H9 (cell line): Measurements from ENCODE around the gene NFILZ. TPM values are rescaled to one million over a fixed set of nuclear protein-coding genes. Genes with fewer than 3 reads are reported as not detected.

Experiments used
- DNase-seq: peaks from one replicate; pipeline ENCODE4 v3.0.0-alpha.2; 2017
- H2AFZ ChIP-seq: one replicate; pipeline ENCODE4 v1.6.1; 2013; ENCODE audit warnings: mild to moderate bottlenecking, low read length, control low read depth, moderate library complexity
- H2AK5ac ChIP-seq: 2 replicates; pipeline ENCODE4 v1.6.1; 2013; ENCODE audit warnings: low read length, control low read depth, mixed read lengths; ENCODE audit not compliant: insufficient read length
- H2BK120ac ChIP-seq: one replicate; pipeline ENCODE4 v1.6.1; 2013; ENCODE audit warnings: low read depth, mild to moderate bottlenecking, low read length, control low read depth, inconsistent platforms; ENCODE audit not compliant: poor library complexity, severe bottlenecking
- H2BK12ac ChIP-seq: 2 replicates; pipeline ENCODE4 v1.6.1; 2013; ENCODE audit warnings: low read length, control low read depth, mixed read lengths, low read depth; ENCODE audit not compliant: insufficient read length
- H2BK15ac ChIP-seq: 2 replicates; pipeline ENCODE4 v1.6.1; 2013; ENCODE audit warnings: low read depth, low read length, control low read depth
- H2BK20ac ChIP-seq: one replicate; pipeline ENCODE4 v1.6.1; 2013; ENCODE audit warnings: low read depth, mild to moderate bottlenecking, low read length, control low read depth, inconsistent platforms; ENCODE audit not compliant: poor library complexity, severe bottlenecking
- H2BK5ac ChIP-seq: 2 replicates; pipeline ENCODE4 v1.6.1; 2013; ENCODE audit warnings: low read length, control low read depth, mixed read lengths; ENCODE audit not compliant: insufficient read length
- H3K14ac ChIP-seq: 2 replicates; pipeline ENCODE4 v1.6.1; 2013; ENCODE audit warnings: low read length, control low read depth; ENCODE audit not compliant: insufficient read depth
- H3K18ac ChIP-seq: 2 replicates; pipeline ENCODE4 v1.6.1; 2013; ENCODE audit warnings: low read depth, mild to moderate bottlenecking, mixed read lengths, low read length, control low read depth; ENCODE audit not compliant: insufficient read length
- H3K23ac ChIP-seq: 2 replicates; pipeline ENCODE4 v1.6.1; 2013; ENCODE audit warnings: low read length, control low read depth, mixed read lengths, low read depth; ENCODE audit not compliant: insufficient read length
- H3K23me2 ChIP-seq: 2 replicates; pipeline ENCODE4 v1.6.1; 2013; ENCODE audit warnings: low read depth, mild to moderate bottlenecking, mixed read lengths, low read length, control low read depth; ENCODE audit not compliant: insufficient read length, poor library complexity, severe bottlenecking
- H3K27ac ChIP-seq: 2 replicates; pipeline ENCODE4 v1.5.1; 2013; ENCODE audit warnings: low read length, control low read depth, mixed read lengths, low read depth; ENCODE audit not compliant: insufficient read length
- H3K27me3 ChIP-seq: 2 replicates; pipeline ENCODE4 v1.6.1; 2013; ENCODE audit warnings: low read length, control low read depth, inconsistent platforms; ENCODE audit not compliant: insufficient read depth
- H3K4ac ChIP-seq: 2 replicates; pipeline ENCODE4 v1.6.1; 2013; ENCODE audit warnings: low read depth, mild to moderate bottlenecking, control low read depth, inconsistent platforms, low read length, moderate library complexity
- H3K4me1 ChIP-seq: 2 replicates; pipeline ENCODE4 v1.6.1; 2013; ENCODE audit warnings: low read length, control low read depth, inconsistent platforms; ENCODE audit not compliant: insufficient read depth
- H3K4me2 ChIP-seq: 2 replicates; pipeline ENCODE4 v1.6.1; 2013; ENCODE audit warnings: low read length, control low read depth, mixed read lengths; ENCODE audit not compliant: insufficient read length, insufficient read depth
- H3K56ac ChIP-seq: 2 replicates; pipeline ENCODE4 v1.6.1; 2013; ENCODE audit warnings: low read depth, mild to moderate bottlenecking, mixed read lengths, low read length, control low read depth; ENCODE audit not compliant: insufficient read length
- H3K79me1 ChIP-seq: 2 replicates; pipeline ENCODE4 v1.6.1; 2013; ENCODE audit warnings: low read depth, mild to moderate bottlenecking, moderate library complexity, low read length, control low read depth, inconsistent platforms; ENCODE audit not compliant: insufficient read depth, poor library complexity, severe bottlenecking
- H3K79me2 ChIP-seq: 2 replicates; pipeline ENCODE4 v1.6.1; 2013; ENCODE audit warnings: low read length, control low read depth, inconsistent platforms; ENCODE audit not compliant: insufficient read depth
- H3K9ac ChIP-seq: 2 replicates; pipeline ENCODE4 v1.6.1; 2013; ENCODE audit warnings: low read length, control low read depth, mixed read lengths; ENCODE audit not compliant: insufficient read length; ENCODE audit errors: extremely low read depth
- H3K9me3 ChIP-seq: one replicate; pipeline ENCODE4 v1.6.1; 2013; ENCODE audit warnings: low read depth, low read length, inconsistent platforms; ENCODE audit not compliant: control insufficient read depth
- H3T11ph ChIP-seq: one replicate; pipeline ENCODE4 v1.6.1; 2013; ENCODE audit warnings: mild to moderate bottlenecking, low read length, control low read depth, inconsistent platforms
- H4K20me1 ChIP-seq: one replicate; pipeline ENCODE4 v1.6.1; 2013; ENCODE audit not compliant: control insufficient read depth, insufficient read length, insufficient read depth
- H4K5ac ChIP-seq: 2 replicates; pipeline ENCODE4 v1.6.1; 2013; ENCODE audit warnings: low read depth, mild to moderate bottlenecking, mixed read lengths, low read length, control low read depth; ENCODE audit not compliant: insufficient read length
- H4K8ac ChIP-seq: replicated peaks from 2 replicates; pipeline ENCODE4 v1.6.1; 2013; ENCODE audit warnings: low read length, control low read depth, mixed read lengths, low read depth; ENCODE audit not compliant: insufficient read length
- H4K91ac ChIP-seq: 2 replicates; pipeline ENCODE4 v1.6.1; 2013; ENCODE audit warnings: low read depth, mild to moderate bottlenecking, moderate library complexity, mixed read lengths, low read length, control low read depth; ENCODE audit not compliant: insufficient read length
- H3K27ac Mint-ChIP-seq, 3 experiments: 2 replicates in 2 of 3; 3 replicates in 1 of 3; pipeline ENCODE4 v1.8.0; 2020 to 2021; ENCODE audit warnings: mixed read lengths in 3 of 3, mild to moderate bottlenecking in 1 of 3, moderate library complexity in 1 of 3
- H3K27me3 Mint-ChIP-seq: 2 replicates; pipeline ENCODE4 v1.8.0; 2021; ENCODE audit warnings: low read depth, mild to moderate bottlenecking, moderate library complexity, mixed read lengths
- H3K36me3 Mint-ChIP-seq, 3 experiments: 2 replicates in 2 of 3; 3 replicates in 1 of 3; pipeline ENCODE4 v1.8.0; 2020 to 2021; ENCODE audit warnings: low read depth in 3 of 3, mixed read lengths in 3 of 3; ENCODE audit not compliant: insufficient read depth in 1 of 3
- H3K4me1 Mint-ChIP-seq, 2 experiments: 2 replicates each; pipeline ENCODE4 v1.8.0; 2020; ENCODE audit warnings: mixed read lengths in 2 of 2
- H3K4me3 Mint-ChIP-seq, 2 experiments: 2 replicates in 1 of 2; 3 replicates in 1 of 2; pipeline ENCODE4 v1.8.0; 2020 to 2021; ENCODE audit warnings: mild to moderate bottlenecking in 2 of 2, mixed read lengths in 2 of 2, moderate library complexity in 1 of 2
- H3K9me3 Mint-ChIP-seq, 2 experiments: 2 replicates in 1 of 2; 3 replicates in 1 of 2; pipeline ENCODE4 v1.8.0; 2020; ENCODE audit warnings: mild to moderate bottlenecking in 2 of 2, mixed read lengths in 2 of 2, moderate library complexity in 1 of 2
- WGBS: extraction: QIAGEN DNeasy Blood & Tissue Kit; methylation state at CpG from one replicate; pipeline ENCODE4 v1.1.7; 2013; ENCODE audit warnings: missing lambda C conversion rate, low lambda C conversion rate, mixed read lengths; ENCODE audit not compliant: insufficient read length; ENCODE audit errors: extremely low coverage; 5-methylcytosine and 5-hydroxymethylcytosine counted together
- total RNA-seq: library from RNA; stranded (reverse); gene quantifications from 2 replicates; pipeline ENCODE4 v1.2.1, GENCODE V29; 2021
- TF ChIP-seq, protein P1 (sequence below): fragments of 200-600 bp; sonication (generic); conservative IDR thresholded peaks from 3 replicates; pipeline ENCODE4 v1.8.0; 2021; ENCODE audit warnings: antibody characterized with exemption, mild to moderate bottlenecking

Gene NFILZ
- total RNA-seq, 1 experiment from 2014 or later = not detected

DNA sequence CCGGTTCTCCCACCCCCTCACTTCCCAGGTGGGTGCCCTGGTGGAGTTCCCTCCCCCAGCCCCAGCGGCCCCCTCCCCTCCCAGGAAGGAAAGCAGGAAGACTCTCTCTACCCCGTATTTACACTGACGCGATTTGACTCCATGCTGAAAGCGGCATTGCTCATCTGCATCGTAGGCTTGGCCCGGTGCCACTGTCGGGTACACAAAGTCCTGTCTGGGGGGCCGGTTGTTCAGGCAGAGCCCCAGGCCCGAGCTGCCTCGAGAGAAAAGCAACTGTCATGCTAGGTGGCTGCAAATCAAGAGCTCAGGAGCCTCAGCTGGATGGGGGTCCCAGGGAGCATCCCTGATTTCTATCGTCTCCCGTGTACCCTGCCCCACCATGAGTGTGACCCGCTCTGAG is 34.8 kb upstream of the NFILZ start:
- Histone ChIP-seq H4K20me1 (no peaks in the 10 kb centered on the region), H4K91ac (no peak overlapping the region), H3K9ac (no peak overlapping the region), H3K9me3 (no peaks in the 10 kb centered on the region), H3K23ac (no peak overlapping the region), H3K4me1 (no peaks in the 10 kb centered on the region), H3K23me2 (peaks cover 6% of the 10 kb centered on the region), H3K27me3 (no peaks in the 10 kb centered on the region; the same call in 1 of the 2 replicates), H3K18ac (no peak overlapping the region), H2BK15ac (no peak overlapping the region), H4K5ac (no peak overlapping the region), H3K79me1 (no peaks in the 10 kb centered on the region), H3K79me2 (no peaks in the 10 kb centered on the region), H3T11ph (no peak overlapping the region), H2AK5ac (no peak overlapping the region), H3K56ac (no peak overlapping the region), H3K14ac (no peak overlapping the region), H2BK120ac (no peak overlapping the region), H3K27ac (no peak overlapping the region), H3K4ac (no peak overlapping the region), H2BK20ac (no peak overlapping the region), H2BK12ac (no peak overlapping the region), H2BK5ac (no peak overlapping the region), H3K4me2 (no peak overlapping the region), H4K8ac (no peak overlapping the region), H2AFZ (no peak overlapping the region)
- H3K27ac Mint-ChIP-seq = no peak overlapping the region; a peak in 1 of 7 replicates
- peaks cover 19% of the 10 kb centered on the region for H3K27me3 Mint-ChIP-seq
- no peak for DNase-seq
- peaks cover 5 to 13% of the 10 kb centered on the region in 2 experiments for H3K4me1 Mint-ChIP-seq
- WGBS = no CpG with 5 or more reads among the region's 15 CpGs
- H3K36me3 Mint-ChIP-seq = peaks cover 0 to 29% (median 25%) of the 10 kb centered on the region in 3 experiments; a peak in 6 of 7 replicates
- TF ChIP-seq, protein P1, sequence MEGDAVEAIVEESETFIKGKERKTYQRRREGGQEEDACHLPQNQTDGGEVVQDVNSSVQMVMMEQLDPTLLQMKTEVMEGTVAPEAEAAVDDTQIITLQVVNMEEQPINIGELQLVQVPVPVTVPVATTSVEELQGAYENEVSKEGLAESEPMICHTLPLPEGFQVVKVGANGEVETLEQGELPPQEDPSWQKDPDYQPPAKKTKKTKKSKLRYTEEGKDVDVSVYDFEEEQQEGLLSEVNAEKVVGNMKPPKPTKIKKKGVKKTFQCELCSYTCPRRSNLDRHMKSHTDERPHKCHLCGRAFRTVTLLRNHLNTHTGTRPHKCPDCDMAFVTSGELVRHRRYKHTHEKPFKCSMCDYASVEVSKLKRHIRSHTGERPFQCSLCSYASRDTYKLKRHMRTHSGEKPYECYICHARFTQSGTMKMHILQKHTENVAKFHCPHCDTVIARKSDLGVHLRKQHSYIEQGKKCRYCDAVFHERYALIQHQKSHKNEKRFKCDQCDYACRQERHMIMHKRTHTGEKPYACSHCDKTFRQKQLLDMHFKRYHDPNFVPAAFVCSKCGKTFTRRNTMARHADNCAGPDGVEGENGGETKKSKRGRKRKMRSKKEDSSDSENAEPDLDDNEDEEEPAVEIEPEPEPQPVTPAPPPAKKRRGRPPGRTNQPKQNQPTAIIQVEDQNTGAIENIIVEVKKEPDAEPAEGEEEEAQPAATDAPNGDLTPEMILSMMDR = no peak
- H3K9me3 Mint-ChIP-seq = peaks cover 12 to 15% of the 10 kb centered on the region in 2 experiments; a peak in 4 of 5 replicates
- H3K4me3 Mint-ChIP-seq = no peak overlapping the region
